Ovary (tissue), 9 donors: ENCODE results near the gene TSPAN14. TPM values are rescaled to one million over a fixed set of nuclear protein-coding genes. Genes with fewer than 3 reads are reported as not detected.

ENCODE experiments used
- DNase-seq, 5 donors: peaks; one replicate each; pipeline ENCODE4 v3.0.0-alpha.2; 2019 to 2020
- H3K27ac ChIP-seq, 2 donors: fragments of 200-600 bp; one replicate each; pipeline versions ENCODE4 v1.5.1 to v1.8.0; 2019 to 2022
- H3K27me3 ChIP-seq: fragments of 200-600 bp; one replicate; pipeline ENCODE4 v1.8.0; 2022
- H3K36me3 ChIP-seq: fragments of 200-600 bp; sonication (generic); one replicate; pipeline ENCODE4 v1.5.1; 2019
- H3K4me1 ChIP-seq: one replicate; pipeline ENCODE4 v1.8.1; 2013; ENCODE audit warnings: mild to moderate bottlenecking, moderate library complexity; ENCODE audit not compliant: insufficient read depth
- H3K4me3 ChIP-seq: fragments of 200-600 bp; sonication (generic); one replicate; pipeline ENCODE4 v1.5.1; 2017
- H3K9me3 ChIP-seq, 2 donors: fragments of 200-600 bp in 1 of 2; sonication (generic) in 1 of 2; one replicate each; pipeline versions ENCODE4 v1.5.1 to v1.8.1; 2013 to 2019; ENCODE audit warnings: mild to moderate bottlenecking in 1 of 2, moderate library complexity in 1 of 2
- CTCF ChIP-seq, 3 donors: fragments of 450-650 bp in 2 of 3; fragments of 200-600 bp in 1 of 3; IDR thresholded peaks; one replicate each; pipeline versions ENCODE4 v1.5.1 to v1.8.0; 2016 to 2022; ENCODE audit warnings: antibody characterized with exemption in 3 of 3, mild to moderate bottlenecking in 1 of 3
- EP300 ChIP-seq: sonication (generic); formaldehyde crosslinking; IDR thresholded peaks from one replicate; pipeline ENCODE4 v1.6.1; 2017; ENCODE audit warnings: antibody characterized with exemption
- POLR2A ChIP-seq: fragments of 450-650 bp; IDR thresholded peaks from one replicate; pipeline ENCODE4 v1.6.1; 2017; ENCODE audit warnings: antibody characterized with exemption, mild to moderate bottlenecking, moderate library complexity
- WGBS, 3 donors: extraction: QIAGEN DNeasy Blood & Tissue Kit in 1 of 3; methylation state at CpG; one replicate each; pipeline versions ENCODE4 v1.1.5 to v1.1.7; 2013 to 2017; 5-methylcytosine and 5-hydroxymethylcytosine counted together
- intact Hi-C, 4 donors: fragments of 100-400 bp; cut with DNase I; formaldehyde crosslinking; loops; one replicate each; pipeline versions ENCODE4 v1.11.0 to v1.15.1; 2022 to 2023
- polyA plus RNA-seq, 2 donors: library from polyadenylated mRNA; stranded (reverse); fragments of 200-250 nt in 1 of 2; fragments of 350-450 nt in 1 of 2; fragmentation: Illumina TruSeq in 1 of 2; extraction: RNeasy Lipid Tissue Mini Kit (QIAGEN cat#74804) in 1 of 2; gene quantifications; one replicate each; pipeline ENCODE4 v1.2.3, GENCODE V29; 2013 to 2014
- total RNA-seq, 7 donors: library from RNA; depleted of rRNA in 2 of 7; stranded (reverse); fragments of >200 nt in 2 of 7; fragmentation: NEBNext Ultra II Directional in 3 of 7; extraction: Animal tissue kit (Norgen Biotek cat#: 25700) in 3 of 7; gene quantifications; one replicate each; pipeline versions ENCODE4 v1.1.0 to v1.2.4, GENCODE V29; 2016 to 2023
- donor health status: DM: no; HTN: no; CAD: no; lungs with moderate emphysema.
- donor health status: DM: no; HTN: no; CAD: no.
- donor health status: Bipolar disorder and iron deficiency.
- donor health status: DM: yes; HTN: yes; CAD: no.
- donor health status: DM: no; HTN: no; CAD: no.
- donor health status: DM: yes; HTN: yes; CAD: no.

Gene TSPAN14
- total and polyA plus RNA-seq, 9 donors, result 35.4 to 103 (median 74.8) TPM

- no peak overlapping the region for H3K27ac ChIP-seq
- no peak overlapping the region for H3K4me3 ChIP-seq
- no peaks in the 10 kb centered on the region for H3K9me3 ChIP-seq
- TF ChIP-seq POLR2A (no peak), CTCF (IDR thresholded peaks at IDR 0.05) (no peak), EP300 (no peak)
- no peaks in the 10 kb centered on the region for H3K4me1 ChIP-seq
- intact Hi-C loops, result no loop called here
- no peaks in the 10 kb centered on the region for H3K36me3 ChIP-seq
- H3K27me3 ChIP-seq, result no peaks in the 10 kb centered on the region
- DNase-seq, result no peak
- WGBS, 3 donors, result 58 to 66% (median 63%) methylated on average over 12 of the region's 12 CpGs
These were observed 70.2 kb downstream of the TSPAN14 start for GRCh38 chr10:80524190-80524909.

- TF ChIP-seq EP300 (no peak), POLR2A (no peak), CTCF (IDR thresholded peaks at IDR 0.05) (no peak)
- H3K4me1 ChIP-seq, result no peaks in the 10 kb centered on the region
- WGBS, 3 donors, result 51 to 75% (median 55%) methylated on average over 2 of the region's 2 CpGs
- H3K4me3 ChIP-seq, result no peak overlapping the region
- no peaks in the 10 kb centered on the region for H3K9me3 ChIP-seq
- H3K27ac ChIP-seq, result no peak overlapping the region
- no peaks in the 10 kb centered on the region for H3K36me3 ChIP-seq
- DNase-seq, result no peak
- H3K27me3 ChIP-seq, result no peaks in the 10 kb centered on the region
- intact Hi-C loops, result no loop called here
These were observed 72.1 kb downstream of the TSPAN14 start for GRCh38 chr10:80526218-80526617.

GRCh38 chr10:80526742-80527141, 72.6 kb downstream of the TSPAN14 start:
- TF ChIP-seq POLR2A, result no peak
- no peak for TF ChIP-seq CTCF (IDR thresholded peaks at IDR 0.05)
- TF ChIP-seq EP300, result no peak
- Histone ChIP-seq H3K9me3 (no peaks in the 10 kb centered on the region), H3K27ac (no peak overlapping the region), H3K36me3 (no peaks in the 10 kb centered on the region), H3K4me1 (no peaks in the 10 kb centered on the region), H3K27me3 (no peaks in the 10 kb centered on the region), H3K4me3 (no peak overlapping the region)
- 56 to 64% (median 59%) methylated on average over 6 of the region's 6 CpGs for WGBS, 3 donors
- intact Hi-C loops, result no loop called here
- no peak for DNase-seq

GRCh38 chr10:80528185-80528700, 74.1 kb downstream of the TSPAN14 start:
- Histone ChIP-seq H3K27me3 (no peaks in the 10 kb centered on the region), H3K9me3 (no peaks in the 10 kb centered on the region), H3K36me3 (no peaks in the 10 kb centered on the region), H3K4me3 (no peak overlapping the region), H3K4me1 (no peaks in the 10 kb centered on the region), H3K27ac (no peak overlapping the region)
- intact Hi-C loops, result no loop called here
- 87 to 97% (median 97%) methylated on average over 2 of the region's 2 CpGs for WGBS, 3 donors
- no peak for DNase-seq
- no peak for TF ChIP-seq CTCF (IDR thresholded peaks at IDR 0.05)
